MG63 (cell line): ENCODE data around the gene DNM3. TPM values are rescaled to one million over a fixed set of nuclear protein-coding genes. Genes with fewer than 3 reads are reported as not detected.

Experiments used
- DNase-seq: peaks from one replicate; pipeline ENCODE4 v3.0.0-alpha.2; 2020
- H3K27me3 ChIP-seq: fragments of 250-450 bp; sonication (Bioruptor Pico); 2 replicates; pipeline ENCODE4 v1.5.1; 2020; ENCODE audit warnings: mild to moderate bottlenecking, moderate library complexity
- H3K36me3 ChIP-seq: fragments of 250-450 bp; sonication (Bioruptor Pico); 2 replicates; pipeline ENCODE4 v1.5.1; 2020; ENCODE audit warnings: mild to moderate bottlenecking, moderate library complexity
- H3K4me3 ChIP-seq: fragments of 250-450 bp; sonication (Bioruptor Pico); 2 replicates; pipeline ENCODE4 v1.5.1; 2020; ENCODE audit warnings: mild to moderate bottlenecking, moderate library complexity
- H3K9me3 ChIP-seq: fragments of 250-450 bp; sonication (Bioruptor Pico); 2 replicates; pipeline ENCODE4 v1.5.1; 2020; ENCODE audit warnings: mild to moderate bottlenecking, moderate library complexity
- total RNA-seq: library from RNA; depleted of rRNA; stranded (reverse); fragments of >200 nt; shearing (Covaris generic); gene quantifications from 2 replicates; pipeline ENCODE4 v1.2.3, GENCODE V29; 2014; ENCODE audit warnings: low replicate concordance

DNM3 gene
- total RNA-seq, 1 experiment from 2014 or later, result not detected

- H3K9me3 ChIP-seq, result no peaks in the 10 kb centered on the region
- H3K4me3 ChIP-seq, result no peak overlapping the region
- H3K36me3 ChIP-seq, result no peaks in the 10 kb centered on the region
- no peak for DNase-seq
- no peaks in the 10 kb centered on the region for H3K27me3 ChIP-seq
Observed at GRCh38 chr1:171931752-171932151, 90.5 kb downstream of the DNM3 start.

DNA sequence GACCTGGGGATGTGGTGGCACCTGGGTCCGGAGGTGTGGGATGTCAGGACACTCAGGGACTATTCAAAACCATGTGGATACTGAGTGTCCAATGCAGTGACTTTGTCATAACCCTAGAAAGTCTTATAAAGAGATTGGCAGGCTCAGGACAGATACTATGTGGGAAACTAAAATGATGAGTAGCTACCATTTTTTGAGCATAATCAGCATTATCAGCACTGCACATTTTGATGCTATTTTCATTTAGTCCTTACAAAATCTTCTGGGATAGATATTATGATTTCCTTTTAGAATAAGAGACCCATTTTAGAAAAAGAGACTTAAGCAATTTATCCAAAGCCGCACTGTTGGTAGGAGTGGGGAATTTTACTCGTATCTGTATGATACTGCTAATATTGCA lies 93.4 kb downstream of the DNM3 start:
- no peak for DNase-seq
- no peak overlapping the region for H3K4me3 ChIP-seq
- no peaks in the 10 kb centered on the region for H3K9me3 ChIP-seq
- H3K36me3 ChIP-seq, result no peaks in the 10 kb centered on the region
- no peaks in the 10 kb centered on the region; the same call in 1 of the 2 replicates for H3K27me3 ChIP-seq

DNA sequence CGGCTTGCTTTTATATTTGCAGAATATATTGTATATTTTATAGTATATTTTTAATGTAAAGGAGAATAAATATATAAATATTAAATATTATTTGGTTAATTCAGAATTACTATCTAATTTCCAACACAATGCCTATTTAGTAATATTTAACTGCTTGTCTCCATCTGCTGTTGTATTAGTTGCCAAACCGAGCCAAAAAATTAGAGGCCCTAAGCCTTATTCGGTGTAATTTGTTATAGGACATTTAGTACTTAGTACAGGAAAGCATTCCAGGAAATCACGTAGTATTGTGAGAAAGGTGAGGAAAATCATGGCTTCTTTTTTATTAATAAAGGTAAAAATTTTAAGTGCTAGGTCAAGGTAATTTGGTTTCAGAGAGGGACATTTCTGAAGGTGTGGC lies 93.8 kb downstream of the DNM3 start:
- DNase-seq, result no peak
- no peaks in the 10 kb centered on the region; the same call in none of the 2 replicates for H3K27me3 ChIP-seq

GRCh38 chr1:171935664-171936063 lies 94.4 kb downstream of the DNM3 start:
- no peaks in the 10 kb centered on the region; the same call in none of the 2 replicates for H3K27me3 ChIP-seq
- H3K4me3 ChIP-seq, result no peak overlapping the region
- DNase-seq, result no peak
- no peaks in the 10 kb centered on the region for H3K9me3 ChIP-seq
- H3K36me3 ChIP-seq, result no peaks in the 10 kb centered on the region

More for the DNA sequence above, 93.8 kb downstream of the DNM3 start:
- H3K4me3 ChIP-seq, result no peak overlapping the region
- H3K36me3 ChIP-seq, result no peaks in the 10 kb centered on the region
- no peaks in the 10 kb centered on the region for H3K9me3 ChIP-seq

DNA sequence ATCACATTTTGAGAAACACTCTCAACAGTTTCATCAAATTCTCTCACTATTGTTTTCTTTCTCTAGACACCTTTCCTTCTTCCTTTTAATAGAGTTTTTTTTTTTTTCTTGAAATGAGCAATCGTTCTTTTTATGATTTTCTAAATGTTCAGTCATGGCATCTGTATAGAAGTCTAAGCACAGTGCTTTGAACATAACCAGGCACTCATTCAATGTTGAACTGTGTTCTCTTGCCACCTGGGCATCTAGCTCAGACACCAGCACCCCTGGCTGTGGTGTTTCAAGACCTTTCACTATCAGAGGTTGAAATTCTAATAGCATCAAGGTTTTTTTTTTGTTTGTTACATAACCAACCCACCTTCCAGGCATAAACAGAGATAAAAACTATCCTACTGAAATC lies 96.6 kb downstream of the DNM3 start:
- DNase-seq, result no peak
- Histone ChIP-seq H3K36me3 (no peaks in the 10 kb centered on the region), H3K27me3 (no peaks in the 10 kb centered on the region; the same call in none of the 2 replicates), H3K4me3 (no peak overlapping the region), H3K9me3 (no peaks in the 10 kb centered on the region)

DNA sequence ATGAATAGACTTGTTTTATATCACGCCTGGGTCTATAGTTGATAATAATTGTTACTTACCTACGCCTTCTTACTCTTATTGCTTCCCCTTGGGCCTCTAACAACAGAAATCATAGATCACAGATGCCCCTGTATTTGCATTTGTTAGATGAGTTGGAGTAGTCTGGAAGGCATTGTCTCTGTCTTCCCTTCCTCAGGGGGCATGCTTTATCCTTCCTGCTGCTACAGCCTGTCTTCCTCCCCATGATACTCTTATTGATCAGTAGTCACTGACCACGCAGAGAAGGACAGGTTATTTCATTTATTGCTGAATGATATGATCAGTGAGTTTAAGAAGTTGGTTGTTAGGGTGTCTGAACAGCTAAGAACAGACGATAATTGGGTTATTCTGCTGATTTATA lies 98.4 kb downstream of the DNM3 start:
- Histone ChIP-seq H3K4me3 (no peak overlapping the region), H3K36me3 (no peaks in the 10 kb centered on the region), H3K27me3 (no peaks in the 10 kb centered on the region; the same call in none of the 2 replicates), H3K9me3 (no peaks in the 10 kb centered on the region)
- DNase-seq, result no peak

DNA sequence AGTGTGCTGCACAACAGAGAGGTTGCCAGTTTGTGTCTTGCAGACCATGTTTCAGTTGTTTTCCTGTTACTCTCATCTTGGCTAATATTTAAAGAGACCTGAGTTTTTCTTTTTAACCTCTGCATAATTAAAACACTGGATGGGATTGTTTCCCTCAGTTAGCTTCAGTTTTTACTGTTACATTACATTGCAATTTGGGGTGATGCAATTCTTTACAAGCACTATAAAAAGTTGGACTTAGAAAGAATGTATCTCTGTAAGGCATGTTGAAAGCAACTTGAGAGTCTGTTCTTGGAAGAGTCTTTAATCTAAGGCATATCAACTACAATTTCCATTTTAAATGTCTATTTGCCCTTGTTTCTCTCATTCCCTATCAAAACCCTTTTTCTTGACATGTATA lies 99.1 kb downstream of the DNM3 start:
- no peaks in the 10 kb centered on the region for H3K36me3 ChIP-seq
- no peak overlapping the region for H3K4me3 ChIP-seq
- no peak for DNase-seq
- H3K9me3 ChIP-seq, result no peaks in the 10 kb centered on the region
- H3K27me3 ChIP-seq, result no peaks in the 10 kb centered on the region; the same call in none of the 2 replicates

GRCh38 chr1:171941920-171942319 lies 100.6 kb downstream of the DNM3 start:
- no peak for DNase-seq
- Histone ChIP-seq H3K36me3 (no peaks in the 10 kb centered on the region), H3K9me3 (no peaks in the 10 kb centered on the region), H3K27me3 (no peaks in the 10 kb centered on the region; the same call in none of the 2 replicates), H3K4me3 (no peak overlapping the region)

- no peak for DNase-seq
- Histone ChIP-seq H3K9me3 (no peaks in the 10 kb centered on the region), H3K27me3 (no peaks in the 10 kb centered on the region; the same call in none of the 2 replicates), H3K36me3 (no peaks in the 10 kb centered on the region), H3K4me3 (no peak overlapping the region)
Observed at GRCh38 chr1:171943973-171944561, 102.8 kb downstream of the DNM3 start.

GRCh38 chr1:171948511-171948910 lies 107.2 kb downstream of the DNM3 start:
- DNase-seq, result no peak
- Histone ChIP-seq H3K36me3 (no peaks in the 10 kb centered on the region), H3K27me3 (no peaks in the 10 kb centered on the region), H3K4me3 (no peak overlapping the region), H3K9me3 (no peaks in the 10 kb centered on the region)

- H3K27me3 ChIP-seq, result no peaks in the 10 kb centered on the region
- H3K9me3 ChIP-seq, result no peaks in the 10 kb centered on the region
- no peak overlapping the region for H3K4me3 ChIP-seq
- no peak for DNase-seq
- no peaks in the 10 kb centered on the region for H3K36me3 ChIP-seq
Observed at GRCh38 chr1:171949316-171949715, 108.0 kb downstream of the DNM3 start.

DNA sequence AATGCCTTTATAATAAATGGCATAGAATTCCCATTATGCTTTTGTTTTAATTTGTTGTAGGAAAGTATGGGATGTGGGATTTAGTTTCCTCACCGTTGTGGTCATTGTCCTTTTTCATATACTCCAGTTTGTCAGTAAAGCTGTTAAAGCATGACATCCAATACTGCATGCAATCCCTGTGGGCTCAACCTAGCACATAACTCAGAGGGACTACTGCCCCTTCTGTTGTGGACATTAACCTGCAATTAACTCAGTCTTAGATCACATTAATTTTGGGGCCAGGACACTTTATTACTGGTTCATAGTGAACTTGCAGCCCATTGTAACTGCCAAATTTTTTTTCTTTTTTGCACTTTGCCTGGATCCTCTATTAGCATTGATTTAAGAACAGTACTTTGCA lies 112.5 kb downstream of the DNM3 start:
- no peaks in the 10 kb centered on the region for H3K27me3 ChIP-seq
- H3K4me3 ChIP-seq, result no peak overlapping the region
- DNase-seq, result no peak
- H3K36me3 ChIP-seq, result no peaks in the 10 kb centered on the region
- H3K9me3 ChIP-seq, result no peaks in the 10 kb centered on the region

DNA sequence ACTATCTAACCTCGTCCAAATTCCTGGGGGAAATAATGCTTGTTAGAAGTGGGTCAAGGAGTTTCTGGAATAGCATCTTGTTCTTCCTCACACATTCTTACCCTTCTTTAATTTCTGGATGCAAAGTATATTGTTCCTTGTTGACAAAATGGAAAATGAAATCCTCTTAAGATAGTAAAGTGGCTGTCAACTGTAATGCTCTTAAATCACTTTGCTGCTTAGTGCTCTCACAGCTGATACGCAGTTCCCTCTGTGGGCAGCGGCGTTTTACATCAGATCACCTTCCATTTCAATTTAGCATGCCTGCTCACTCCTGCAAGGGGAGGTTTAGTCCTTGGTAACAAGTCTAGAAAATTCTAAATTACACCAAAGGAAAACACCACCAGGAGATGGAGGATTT lies 113.1 kb downstream of the DNM3 start:
- H3K27me3 ChIP-seq, result no peaks in the 10 kb centered on the region
- no peak for DNase-seq
- H3K36me3 ChIP-seq, result no peaks in the 10 kb centered on the region
- H3K4me3 ChIP-seq, result no peak overlapping the region
- H3K9me3 ChIP-seq, result no peaks in the 10 kb centered on the region

DNA sequence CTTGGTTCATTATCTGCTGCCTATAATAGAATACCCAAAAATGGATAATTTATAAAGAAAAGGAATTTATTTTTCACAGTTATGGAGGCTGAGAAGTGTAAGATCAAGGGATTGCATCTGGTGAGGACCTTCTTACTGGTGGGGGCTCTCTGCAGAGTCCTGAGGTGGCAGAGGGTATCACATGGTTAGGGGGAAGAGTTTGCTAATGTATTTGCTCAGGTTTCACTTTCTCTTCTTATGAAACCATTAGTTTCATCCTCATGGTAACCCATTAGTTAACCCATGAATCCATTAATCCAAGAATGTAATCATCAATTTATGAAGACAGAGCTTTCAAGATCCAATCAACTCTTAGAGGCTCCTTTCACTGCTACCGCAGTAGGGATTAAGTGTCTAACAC lies 120.6 kb downstream of the DNM3 start:
- H3K9me3 ChIP-seq, result no peaks in the 10 kb centered on the region
- H3K4me3 ChIP-seq, result no peak overlapping the region
- no peaks in the 10 kb centered on the region for H3K27me3 ChIP-seq
- H3K36me3 ChIP-seq, result no peaks in the 10 kb centered on the region
- no peak for DNase-seq

DNA sequence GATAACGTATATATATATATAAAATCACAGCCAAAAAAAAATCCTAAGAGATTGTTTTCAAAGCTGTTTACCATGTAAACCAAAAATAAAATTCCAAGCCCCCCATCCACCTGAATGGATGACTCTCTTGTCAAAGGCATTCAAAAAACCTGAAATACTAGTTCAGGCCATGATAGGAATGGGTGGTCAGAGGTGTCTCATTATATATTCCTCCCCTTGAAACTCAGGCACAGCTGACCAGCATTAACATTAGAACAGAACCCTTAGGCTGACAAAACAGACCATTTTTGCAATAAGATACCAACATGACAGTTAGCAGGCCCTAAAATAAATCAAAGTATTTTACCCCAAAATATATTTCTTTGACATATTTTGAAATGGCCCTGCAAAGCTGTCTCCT lies 122.5 kb downstream of the DNM3 start:
- H3K36me3 ChIP-seq, result no peaks in the 10 kb centered on the region
- no peaks in the 10 kb centered on the region for H3K27me3 ChIP-seq
- no peaks in the 10 kb centered on the region for H3K9me3 ChIP-seq
- DNase-seq, result no peak
- no peak overlapping the region for H3K4me3 ChIP-seq

- Histone ChIP-seq H3K9me3 (no peaks in the 10 kb centered on the region), H3K4me3 (no peak overlapping the region), H3K27me3 (0 out of 2 replicates have a peak, but pooled peaks cover 1% of the 10 kb centered on the region), H3K36me3 (no peaks in the 10 kb centered on the region)
- no peak for DNase-seq
Observed at GRCh38 chr1:171965777-171966176, 124.5 kb downstream of the DNM3 start.

DNA sequence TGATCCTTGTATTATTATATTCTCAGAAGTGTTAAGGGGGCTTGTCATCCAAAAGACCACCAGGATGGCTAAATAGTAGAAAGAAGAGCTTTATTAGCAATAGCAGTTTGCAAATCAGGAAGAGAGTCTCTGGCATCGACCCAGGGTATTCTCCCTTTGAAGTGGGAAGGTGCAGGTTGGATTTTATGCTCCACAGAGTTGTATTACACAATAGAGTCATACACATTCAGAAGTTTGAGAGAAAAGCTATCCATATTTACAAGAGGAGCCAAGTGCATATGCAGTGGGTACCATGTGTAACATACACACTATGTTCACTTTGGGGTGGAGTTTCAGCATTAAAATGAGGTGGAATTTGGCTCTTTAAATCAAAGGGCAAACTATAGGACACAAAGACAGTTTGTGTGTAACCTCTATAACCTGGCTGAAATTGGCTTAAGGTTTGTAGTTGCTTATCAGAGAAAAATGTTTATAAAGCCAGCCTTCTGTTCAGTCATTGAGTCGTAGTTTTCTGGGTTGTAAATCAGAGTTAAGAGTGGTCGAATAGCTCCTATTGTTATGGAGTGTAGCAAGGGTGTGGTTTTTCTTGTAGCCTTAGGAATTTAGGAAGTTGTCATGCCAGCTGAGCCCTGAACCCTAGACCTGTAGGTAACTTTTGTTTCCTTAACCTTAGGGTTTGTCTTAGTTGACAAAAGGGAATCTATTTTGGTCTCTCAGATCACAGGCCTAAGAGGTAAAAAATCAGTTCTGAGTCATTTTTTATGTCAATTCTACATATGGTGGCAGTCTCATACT lies 125.3 kb downstream of the DNM3 start:
- H3K36me3 ChIP-seq, result no peaks in the 10 kb centered on the region
- H3K9me3 ChIP-seq, result no peaks in the 10 kb centered on the region
- H3K27me3 ChIP-seq, result peaks cover 2% of the 10 kb centered on the region; the same call in 1 of the 2 replicates
- no peak overlapping the region for H3K4me3 ChIP-seq
- no peak for DNase-seq

- no peak for DNase-seq
- Histone ChIP-seq H3K27me3 (peaks cover 8% of the 10 kb centered on the region; the same call in 1 of the 2 replicates), H3K9me3 (no peaks in the 10 kb centered on the region), H3K4me3 (no peak overlapping the region), H3K36me3 (no peaks in the 10 kb centered on the region)
Observed at GRCh38 chr1:171969226-171969625, 127.9 kb downstream of the DNM3 start.
